ENCODE measurements around the gene SKOR1.

Gene SKOR1

DNA sequence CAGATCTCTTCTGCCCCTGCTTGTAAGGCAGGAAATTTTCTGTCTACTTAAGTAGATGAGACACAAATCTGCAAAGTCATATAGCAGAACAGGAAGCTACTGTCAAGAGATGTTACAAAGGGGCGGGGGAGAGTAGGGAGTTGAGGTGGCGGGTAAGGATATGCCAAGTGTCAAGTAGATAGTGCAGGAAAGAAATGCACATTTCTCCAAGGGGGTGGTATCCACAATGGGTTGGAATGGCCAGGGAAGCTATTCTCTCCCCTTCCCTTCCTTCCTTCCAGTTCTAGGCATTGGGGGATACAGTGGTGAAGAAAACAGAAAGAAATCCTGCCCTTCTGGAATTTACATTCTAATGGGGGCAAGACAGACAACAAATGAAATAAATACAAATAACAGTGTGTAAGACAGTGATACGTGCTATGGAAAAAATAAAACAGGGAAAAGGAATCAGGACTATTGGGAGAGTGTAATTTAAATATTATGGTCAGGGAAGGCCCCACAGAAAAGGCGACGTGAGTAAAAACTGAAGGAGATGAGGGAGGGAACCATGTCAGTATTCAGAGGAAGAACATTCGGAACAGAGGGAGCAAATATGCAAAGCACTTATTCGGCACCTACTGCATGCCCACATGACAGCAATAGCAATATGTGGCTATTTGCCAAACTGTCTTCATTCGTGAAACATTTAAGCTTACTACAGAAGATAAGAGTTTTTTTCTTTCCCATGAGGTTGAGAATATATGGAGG lies 57.4 kb downstream of the SKOR1 start:
- no peak overlapping the region for H3K4me3 ChIP-seq (ENCODE audit: insufficient read depth, low read depth, low read length, poor library complexity, severe bottlenecking)
- H3K27ac ChIP-seq (ENCODE audit: insufficient read depth, low read length, poor library complexity, severe bottlenecking): no peak overlapping the region
- no peaks in the 10 kb centered on the region for H3K9me3 ChIP-seq (ENCODE audit: control insufficient read depth, low read length)
- no peak for DNase-seq
- peaks cover 12% of the 10 kb centered on the region for H3K27me3 ChIP-seq (replicated peaks; ENCODE audit: control insufficient read depth, insufficient read depth, low read length, poor library complexity, severe bottlenecking)
- no peaks in the 10 kb centered on the region for H3K36me3 ChIP-seq (ENCODE audit: control insufficient read depth, insufficient read depth, low read length)
- H3K4me1 ChIP-seq (ENCODE audit: control insufficient read depth, insufficient read depth, low read length, poor library complexity, severe bottlenecking): peaks cover 3% of the 10 kb centered on the region

DNA sequence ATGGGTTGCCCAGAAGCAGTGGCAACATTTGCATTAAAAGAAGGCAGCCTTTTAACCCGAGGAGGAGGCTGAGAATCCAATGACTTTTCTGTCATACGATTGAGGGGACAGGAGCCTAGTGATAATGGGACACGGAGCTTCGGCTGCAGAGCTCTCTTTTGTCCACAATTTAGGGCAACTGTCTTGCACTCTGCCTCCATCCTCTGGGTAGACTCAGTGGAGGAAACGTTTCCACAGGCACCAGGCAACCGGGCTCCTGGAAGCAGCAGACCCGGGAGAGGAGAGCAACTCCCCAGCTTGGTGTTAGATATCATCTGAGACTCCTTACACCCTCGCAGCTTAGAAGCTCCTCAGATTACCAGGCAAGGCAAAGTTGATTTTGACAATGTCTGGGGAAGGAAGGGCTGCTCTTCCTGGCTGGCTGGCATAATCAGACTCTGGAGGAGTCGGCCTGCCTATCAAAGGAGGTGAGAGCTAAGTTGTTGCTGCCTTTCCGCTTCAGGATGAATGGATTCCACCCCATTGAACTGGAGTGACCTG lies 58.0 kb downstream of the SKOR1 start:
- H3K4me3 ChIP-seq (ENCODE audit: insufficient read depth, low read depth, low read length, poor library complexity, severe bottlenecking): no peak overlapping the region
- H3K27me3 ChIP-seq (replicated peaks; ENCODE audit: control insufficient read depth, insufficient read depth, low read length, poor library complexity, severe bottlenecking): peaks cover 12% of the 10 kb centered on the region
- DNase-seq: no peak
- no peaks in the 10 kb centered on the region for H3K9me3 ChIP-seq (ENCODE audit: control insufficient read depth, low read length)
- no peak overlapping the region for H3K27ac ChIP-seq (ENCODE audit: insufficient read depth, low read length, poor library complexity, severe bottlenecking)
- no peaks in the 10 kb centered on the region for H3K36me3 ChIP-seq (ENCODE audit: control insufficient read depth, insufficient read depth, low read length)
- peaks cover 3% of the 10 kb centered on the region for H3K4me1 ChIP-seq (ENCODE audit: control insufficient read depth, insufficient read depth, low read length, poor library complexity, severe bottlenecking)

DNA sequence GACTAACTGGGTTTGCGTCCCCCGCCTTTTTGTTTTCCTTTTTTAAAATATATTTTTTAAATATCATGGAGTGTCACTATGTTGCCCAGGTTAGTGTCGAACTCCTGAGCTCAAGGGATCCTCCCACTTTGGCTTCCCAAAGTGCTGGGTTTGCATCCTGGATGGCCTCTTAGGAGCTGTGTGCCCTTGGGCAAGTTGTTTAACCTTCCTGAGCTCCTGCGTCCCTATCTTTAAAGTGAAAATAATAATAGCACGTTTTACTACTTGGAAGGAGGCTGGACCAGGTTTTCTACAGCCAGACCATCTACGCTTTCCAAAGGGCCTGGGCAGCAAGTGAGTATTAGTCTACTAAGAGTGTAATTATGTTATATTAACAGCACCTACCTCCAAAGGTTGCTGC lies 58.7 kb downstream of the SKOR1 start:
- H3K27ac ChIP-seq (ENCODE audit: insufficient read depth, low read length, poor library complexity, severe bottlenecking): no peak overlapping the region
- peak overlapping the region; percentile 49 for H3K4me3 ChIP-seq (ENCODE audit: insufficient read depth, low read depth, low read length, poor library complexity, severe bottlenecking)
- H3K36me3 ChIP-seq (ENCODE audit: control insufficient read depth, insufficient read depth, low read length): no peaks in the 10 kb centered on the region
- no peaks in the 10 kb centered on the region for H3K9me3 ChIP-seq (ENCODE audit: control insufficient read depth, low read length)
- H3K4me1 ChIP-seq (ENCODE audit: control insufficient read depth, insufficient read depth, low read length, poor library complexity, severe bottlenecking): peaks cover 3% of the 10 kb centered on the region
- no peak for DNase-seq
- peaks cover 12% of the 10 kb centered on the region for H3K27me3 ChIP-seq (replicated peaks; ENCODE audit: control insufficient read depth, insufficient read depth, low read length, poor library complexity, severe bottlenecking)

Measured in effector memory CD4-positive, alpha-beta T cell (primary cell).